HEK293 (cell line): Measurements from ENCODE around the gene ATP2B3.

Source experiments
- CTCF ChIA-PET: fragments of 350-600 bp; formaldehyde crosslinking; extraction: SDS; loops from one replicate; lab custom pipeline; 2021; ENCODE audit warnings: antibody characterized with exemption; lab: Yijun Ruan, JAX
- POLR2A ChIA-PET: fragments of 300-600 bp; formaldehyde crosslinking; extraction: SDS; loops from one replicate; lab custom pipeline; 2020; ENCODE audit warnings: antibody characterized with exemption, inconsistent platforms; lab: Yijun Ruan, JAX
- H3K27ac ChIP-seq: fragments of 200-500 bp; sonication (Bioruptor generic); 2 replicates; pipeline ENCODE4 v1.5.1; 2014; ENCODE audit warnings: low read depth, low read length, control low read depth, inconsistent platforms; ENCODE audit errors: extremely low read depth
- H3K36me3 ChIP-seq, 2 experiments: fragments of 200-500 bp in 1 of 2; sonication (Bioruptor generic) in 1 of 2; 1 replicate in 1 of 2; 2 replicates in 1 of 2; pipeline ENCODE4 v1.5.1; 2014 to 2017; ENCODE audit warnings: inconsistent platforms in 2 of 2, low read length in 2 of 2; ENCODE audit not compliant: control insufficient read depth in 2 of 2, insufficient read depth in 1 of 2
- H3K4me1 ChIP-seq: fragments of 200-500 bp; sonication (Bioruptor generic); 2 replicates; pipeline ENCODE4 v1.5.1; 2014; ENCODE audit warnings: mild to moderate bottlenecking, low read length, inconsistent platforms; ENCODE audit not compliant: control insufficient read depth, insufficient read depth
- H3K4me3 ChIP-seq: 2 replicates; pipeline ENCODE4 v1.5.1; 2011; ENCODE audit warnings: low read depth, mild to moderate bottlenecking, control low read depth, low read length, moderate library complexity
- H3K9me3 ChIP-seq: fragments of 200-500 bp; sonication (Bioruptor generic); 2 replicates; pipeline ENCODE4 v1.5.1; 2014; ENCODE audit warnings: low read depth, low read length, inconsistent platforms; ENCODE audit not compliant: control insufficient read depth, insufficient read depth
- KLF10 ChIP-seq: fragments of 450-650 bp; IDR thresholded peaks from 2 replicates; pipeline ENCODE4 v1.5.1; 2018; ENCODE audit warnings: missing biosample characterization, mild to moderate bottlenecking, missing genetic modification characterization
- SETDB1 ChIP-seq: IDR thresholded peaks from one replicate; pipeline ENCODE4 v1.6.1; 2017; ENCODE audit warnings: mild to moderate bottlenecking, low read length, moderate library complexity, mixed read lengths; ENCODE audit not compliant: insufficient read length
- SP7 ChIP-seq: fragments of 450-650 bp; formaldehyde crosslinking; IDR thresholded peaks from 2 replicates; pipeline ENCODE4 v1.5.1; 2016; ENCODE audit warnings: missing biosample characterization, missing genetic modification characterization
- ZFP3 ChIP-seq: fragments of 450-650 bp; formaldehyde crosslinking; IDR thresholded peaks from 2 replicates; pipeline ENCODE4 v1.5.1; 2016; ENCODE audit warnings: low read depth, missing biosample characterization, missing genetic modification characterization
- ZFP41 ChIP-seq: fragments of 450-650 bp; formaldehyde crosslinking; IDR thresholded peaks from 2 replicates; pipeline ENCODE4 v1.5.1; 2016; ENCODE audit warnings: missing biosample characterization, missing genetic modification characterization, borderline replicate concordance
- ZNF114 ChIP-seq: fragments of 450-650 bp; formaldehyde crosslinking; IDR thresholded peaks from 2 replicates; pipeline ENCODE4 v1.5.0; 2017; ENCODE audit warnings: missing biosample characterization, missing genetic modification characterization
- ZNF175 ChIP-seq: fragments of 450-650 bp; formaldehyde crosslinking; IDR thresholded peaks from 2 replicates; pipeline ENCODE4 v1.5.1; 2016; ENCODE audit warnings: missing biosample characterization, missing genetic modification characterization
- ZNF366 ChIP-seq: fragments of 450-650 bp; formaldehyde crosslinking; conservative IDR thresholded peaks from 2 replicates; pipeline ENCODE4 v1.5.1; 2016; ENCODE audit warnings: missing biosample characterization, missing genetic modification characterization
- ZNF416 ChIP-seq: fragments of 450-650 bp; formaldehyde crosslinking; IDR thresholded peaks from 2 replicates; pipeline ENCODE4 v1.5.1; 2016; ENCODE audit warnings: missing biosample characterization, missing genetic modification characterization
- ZNF658 ChIP-seq: fragments of 450-650 bp; formaldehyde crosslinking; IDR thresholded peaks from 2 replicates; pipeline ENCODE4; 2016; ENCODE audit warnings: missing biosample characterization, missing genetic modification characterization
- ZNF76 ChIP-seq: fragments of 450-650 bp; formaldehyde crosslinking; IDR thresholded peaks from 2 replicates; pipeline ENCODE4; 2016; ENCODE audit warnings: low read depth, missing biosample characterization, missing genetic modification characterization, borderline replicate concordance
- ZNF777 ChIP-seq: fragments of 450-650 bp; formaldehyde crosslinking; IDR thresholded peaks from 2 replicates; pipeline ENCODE4 v1.5.1; 2017; ENCODE audit warnings: missing biosample characterization, missing genetic modification characterization, borderline replicate concordance
- ZNF785 ChIP-seq: fragments of 450-650 bp; formaldehyde crosslinking; IDR thresholded peaks from 2 replicates; pipeline ENCODE4 v1.5.1; 2016; ENCODE audit warnings: missing biosample characterization, missing genetic modification characterization
- TF ChIP-seq, protein P1 (sequence below): fragments of 450-650 bp; formaldehyde crosslinking; IDR thresholded peaks from 2 replicates; pipeline ENCODE4 v1.5.1; 2016; ENCODE audit warnings: missing biosample characterization, missing genetic modification characterization
- TF ChIP-seq, protein P2 (sequence below): fragments of 450-650 bp; formaldehyde crosslinking; IDR thresholded peaks from 2 replicates; pipeline ENCODE4 v1.5.1; 2016; ENCODE audit warnings: missing biosample characterization, missing genetic modification characterization, borderline replicate concordance

The ATP2B3 gene

DNA sequence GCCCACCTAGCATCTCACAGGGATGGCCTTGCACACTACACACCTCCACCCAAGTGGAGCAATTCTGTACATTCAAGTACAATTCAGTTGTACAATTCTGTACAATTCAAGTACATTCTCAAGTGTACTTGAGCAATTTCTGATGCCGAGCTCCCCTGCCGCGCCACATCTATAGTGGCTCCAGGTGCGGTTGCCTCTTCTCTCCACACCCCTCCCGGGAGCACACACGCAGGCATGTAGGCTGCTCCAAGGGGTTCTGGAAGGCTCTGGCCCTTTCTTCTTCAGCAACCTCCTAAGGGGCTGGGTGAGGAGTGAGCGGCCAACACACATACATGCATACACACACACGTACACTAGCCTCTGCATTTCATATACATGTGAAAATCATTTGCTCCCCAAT is 110.7 kb downstream of the ATP2B3 start (continued):
- TF ChIP-seq ZFP41 (tag by site-specific recombination) = no peak
- no peak for TF ChIP-seq ZNF658 (tag by site-specific recombination)
- TF ChIP-seq ZNF175 (tag by site-specific recombination) = no peak
- no peak for TF ChIP-seq ZFP3 (tag by site-specific recombination)

DNA sequence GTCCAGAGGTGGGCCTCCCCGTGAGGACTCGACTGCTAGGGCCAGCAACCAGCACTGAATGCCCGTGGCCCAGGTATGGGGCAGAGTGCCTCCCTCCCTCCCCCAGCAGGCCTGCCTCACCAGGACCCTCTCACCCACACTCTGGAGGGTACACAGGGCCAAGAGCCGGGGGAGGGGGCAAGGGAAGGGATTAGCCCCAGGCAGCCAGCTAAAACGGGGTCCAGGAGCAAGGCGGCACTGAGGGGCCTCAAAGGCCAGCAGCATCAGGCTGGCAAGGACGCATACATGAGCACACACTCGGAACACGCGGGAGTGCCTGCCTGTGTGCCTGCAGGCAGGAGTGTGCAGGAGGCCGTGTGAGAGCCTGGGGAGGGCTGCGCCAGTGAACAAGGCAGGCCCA is 111.2 kb downstream of the ATP2B3 start:
- Histone ChIP-seq H3K9me3 (no peaks in the 10 kb centered on the region), H3K4me1 (no peaks in the 10 kb centered on the region), H3K27ac (no peak overlapping the region), H3K4me3 (no peak overlapping the region), H3K36me3 (no peaks in the 10 kb centered on the region)
- TF ChIP-seq ZNF114 (tag by site-specific recombination) (no peak), ZNF366 (tag by site-specific recombination) (no peak), ZNF785 (no peak), SP7 (no peak), ZNF416 (no peak), ZNF777 (no peak), ZNF76 (tag by site-specific recombination) (no peak)
- TF ChIP-seq, protein P1, sequence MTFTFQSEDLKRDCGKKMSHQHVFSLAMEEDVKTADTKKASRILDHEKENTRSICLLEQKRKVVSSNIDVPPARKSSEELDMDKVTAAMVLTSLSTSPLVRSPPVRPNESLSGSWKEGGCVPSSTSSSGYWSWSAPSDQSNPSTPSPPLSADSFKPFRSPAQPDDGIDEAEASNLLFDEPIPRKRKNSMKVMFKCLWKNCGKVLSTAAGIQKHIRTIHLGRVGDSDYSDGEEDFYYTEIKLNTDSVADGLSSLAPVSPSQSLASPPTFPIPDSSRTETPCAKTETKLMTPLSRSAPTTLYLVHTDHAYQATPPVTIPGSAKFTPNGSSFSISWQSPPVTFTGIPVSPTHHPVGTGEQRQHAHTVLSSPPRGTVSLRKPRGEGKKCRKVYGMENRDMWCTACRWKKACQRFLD = no peak
- TF ChIP-seq, protein P2, sequence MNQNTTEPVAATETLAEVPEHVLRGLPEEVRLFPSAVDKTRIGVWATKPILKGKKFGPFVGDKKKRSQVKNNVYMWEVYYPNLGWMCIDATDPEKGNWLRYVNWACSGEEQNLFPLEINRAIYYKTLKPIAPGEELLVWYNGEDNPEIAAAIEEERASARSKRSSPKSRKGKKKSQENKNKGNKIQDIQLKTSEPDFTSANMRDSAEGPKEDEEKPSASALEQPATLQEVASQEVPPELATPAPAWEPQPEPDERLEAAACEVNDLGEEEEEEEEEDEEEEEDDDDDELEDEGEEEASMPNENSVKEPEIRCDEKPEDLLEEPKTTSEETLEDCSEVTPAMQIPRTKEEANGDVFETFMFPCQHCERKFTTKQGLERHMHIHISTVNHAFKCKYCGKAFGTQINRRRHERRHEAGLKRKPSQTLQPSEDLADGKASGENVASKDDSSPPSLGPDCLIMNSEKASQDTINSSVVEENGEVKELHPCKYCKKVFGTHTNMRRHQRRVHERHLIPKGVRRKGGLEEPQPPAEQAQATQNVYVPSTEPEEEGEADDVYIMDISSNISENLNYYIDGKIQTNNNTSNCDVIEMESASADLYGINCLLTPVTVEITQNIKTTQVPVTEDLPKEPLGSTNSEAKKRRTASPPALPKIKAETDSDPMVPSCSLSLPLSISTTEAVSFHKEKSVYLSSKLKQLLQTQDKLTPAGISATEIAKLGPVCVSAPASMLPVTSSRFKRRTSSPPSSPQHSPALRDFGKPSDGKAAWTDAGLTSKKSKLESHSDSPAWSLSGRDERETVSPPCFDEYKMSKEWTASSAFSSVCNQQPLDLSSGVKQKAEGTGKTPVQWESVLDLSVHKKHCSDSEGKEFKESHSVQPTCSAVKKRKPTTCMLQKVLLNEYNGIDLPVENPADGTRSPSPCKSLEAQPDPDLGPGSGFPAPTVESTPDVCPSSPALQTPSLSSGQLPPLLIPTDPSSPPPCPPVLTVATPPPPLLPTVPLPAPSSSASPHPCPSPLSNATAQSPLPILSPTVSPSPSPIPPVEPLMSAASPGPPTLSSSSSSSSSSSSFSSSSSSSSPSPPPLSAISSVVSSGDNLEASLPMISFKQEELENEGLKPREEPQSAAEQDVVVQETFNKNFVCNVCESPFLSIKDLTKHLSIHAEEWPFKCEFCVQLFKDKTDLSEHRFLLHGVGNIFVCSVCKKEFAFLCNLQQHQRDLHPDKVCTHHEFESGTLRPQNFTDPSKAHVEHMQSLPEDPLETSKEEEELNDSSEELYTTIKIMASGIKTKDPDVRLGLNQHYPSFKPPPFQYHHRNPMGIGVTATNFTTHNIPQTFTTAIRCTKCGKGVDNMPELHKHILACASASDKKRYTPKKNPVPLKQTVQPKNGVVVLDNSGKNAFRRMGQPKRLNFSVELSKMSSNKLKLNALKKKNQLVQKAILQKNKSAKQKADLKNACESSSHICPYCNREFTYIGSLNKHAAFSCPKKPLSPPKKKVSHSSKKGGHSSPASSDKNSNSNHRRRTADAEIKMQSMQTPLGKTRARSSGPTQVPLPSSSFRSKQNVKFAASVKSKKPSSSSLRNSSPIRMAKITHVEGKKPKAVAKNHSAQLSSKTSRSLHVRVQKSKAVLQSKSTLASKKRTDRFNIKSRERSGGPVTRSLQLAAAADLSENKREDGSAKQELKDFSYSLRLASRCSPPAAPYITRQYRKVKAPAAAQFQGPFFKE (tag by site-specific recombination) = no peak
- ChIA-PET CTCF (interaction anchor here (0.6 to 0.7 kb wide), 2 partner anchors 16 to 20 kb away, joined by 3 read pairs; no protein-coding TSS in a partner anchor), POLR2A (no interaction called here)

DNA sequence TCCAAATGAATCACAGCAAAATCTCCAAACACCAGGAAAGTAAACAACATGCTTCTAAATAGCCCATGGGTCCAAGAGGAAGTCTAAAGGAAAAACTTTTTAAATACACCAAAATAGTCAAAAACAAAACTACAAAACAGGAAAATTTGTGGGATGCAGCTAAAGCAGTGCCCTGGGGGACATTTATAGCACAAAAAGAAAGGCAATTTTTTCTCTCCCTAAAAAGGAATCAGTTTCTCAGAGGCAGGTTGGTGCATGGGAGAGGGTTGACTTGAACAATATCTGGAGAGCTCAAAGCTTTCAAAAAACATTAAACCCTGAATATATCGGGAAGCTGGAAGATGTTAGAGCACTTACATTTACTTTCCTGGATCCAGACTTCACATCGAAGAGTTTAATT is 113.9 kb downstream of the ATP2B3 start:
- H3K4me3 ChIP-seq = no peak overlapping the region
- no peak for TF ChIP-seq KLF10 (tag by site-specific recombination)
- TF ChIP-seq SETDB1 = peak; percentile 19
- H3K4me1 ChIP-seq = no peaks in the 10 kb centered on the region
- H3K27ac ChIP-seq = no peak overlapping the region
- ChIA-PET CTCF (interaction anchor here (0.7 to 2.9 kb wide), 9 partner anchors 10 to 264 kb away, joined by 3 to 11 read pairs (median 3); no protein-coding TSS in a partner anchor), POLR2A (interaction anchor here (0.9 kb wide), 1 partner anchor 78 kb away, joined by 3 read pairs; no protein-coding TSS in a partner anchor)
- H3K36me3 ChIP-seq = no peaks in the 10 kb centered on the region
- H3K9me3 ChIP-seq = no peaks in the 10 kb centered on the region
